ENCODE data around the gene GABBR2.

Gene GABBR2

GRCh38 chr9:98625728-98626127 lies 83.0 kb downstream of the GABBR2 start:
- no peak for DNase-seq

DNA sequence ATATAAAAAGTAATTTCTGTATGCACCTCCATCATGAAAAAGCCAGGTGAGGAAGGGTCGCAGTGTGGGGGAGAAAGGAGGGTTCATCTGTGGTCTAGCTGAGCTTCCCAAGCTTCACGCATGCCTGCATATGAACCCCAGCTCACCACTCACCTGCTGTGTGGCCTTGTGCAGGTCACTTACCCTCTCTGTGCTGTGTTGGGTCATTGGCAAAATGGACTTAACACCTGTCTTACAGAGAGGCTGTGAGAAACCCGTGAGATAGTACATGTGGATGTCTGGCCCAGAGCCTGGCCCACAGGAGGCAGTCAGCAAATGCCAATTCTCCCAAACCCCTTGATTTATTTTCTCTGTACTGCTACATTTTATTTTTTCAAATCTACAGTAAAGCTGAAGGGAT lies 88.9 kb downstream of the GABBR2 start:
- DNase-seq: no peak

GRCh38 chr9:98615633-98616032 lies 93.1 kb downstream of the GABBR2 start:
- DNase-seq: no peak

- no peak for DNase-seq
These were observed 93.8 kb downstream of the GABBR2 start for GRCh38 chr9:98614941-98615340.

DNA sequence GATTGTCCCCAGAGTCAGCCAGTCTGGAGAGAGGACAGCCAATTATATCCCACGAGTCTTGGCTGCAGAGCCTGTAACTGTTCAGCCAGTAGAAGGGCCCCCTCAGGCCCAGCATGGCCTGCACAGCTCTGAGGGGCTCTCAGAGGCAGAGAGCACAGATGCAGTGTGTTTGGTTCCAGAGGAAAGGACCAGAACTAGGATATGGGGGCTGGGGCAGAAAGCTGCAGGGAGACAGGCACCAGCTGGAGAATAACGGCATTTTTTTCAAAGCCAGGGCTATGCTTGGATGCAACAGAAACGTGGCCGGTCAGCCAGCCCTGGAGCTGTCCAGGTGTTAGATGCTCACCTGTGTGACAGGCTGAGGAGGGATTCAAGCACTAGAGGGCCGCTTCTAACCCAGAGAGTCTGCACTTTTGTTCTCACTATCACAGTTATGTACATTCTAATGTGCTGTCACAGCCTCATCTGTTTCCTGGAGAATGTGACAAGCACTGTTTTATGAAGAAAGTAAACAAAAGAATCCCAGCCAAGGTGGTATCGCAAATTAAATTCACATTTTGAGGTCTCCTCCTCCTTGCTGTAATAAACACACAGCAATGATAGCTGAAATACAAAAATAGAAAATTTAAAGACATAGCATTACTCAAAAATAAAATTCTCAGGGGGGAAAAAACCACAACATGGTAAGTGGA lies 96.5 kb downstream of the GABBR2 start:
- no peak for DNase-seq

GRCh38 chr9:98611319-98611718 lies 97.4 kb downstream of the GABBR2 start:
- DNase-seq: no peak

- no peak for DNase-seq
These were observed 98.0 kb downstream of the GABBR2 start for GRCh38 chr9:98610711-98611110.

- peak; percentile 28 for DNase-seq
These were observed 98.5 kb downstream of the GABBR2 start for GRCh38 chr9:98610211-98610610.

- DNase-seq: no peak
These were observed 99.1 kb downstream of the GABBR2 start for GRCh38 chr9:98609646-98610045.

GRCh38 chr9:98607787-98608186 lies 100.9 kb downstream of the GABBR2 start:
- DNase-seq: peak; percentile 14

- no peak for DNase-seq
These were observed 101.6 kb downstream of the GABBR2 start for GRCh38 chr9:98607152-98607551.

DNA sequence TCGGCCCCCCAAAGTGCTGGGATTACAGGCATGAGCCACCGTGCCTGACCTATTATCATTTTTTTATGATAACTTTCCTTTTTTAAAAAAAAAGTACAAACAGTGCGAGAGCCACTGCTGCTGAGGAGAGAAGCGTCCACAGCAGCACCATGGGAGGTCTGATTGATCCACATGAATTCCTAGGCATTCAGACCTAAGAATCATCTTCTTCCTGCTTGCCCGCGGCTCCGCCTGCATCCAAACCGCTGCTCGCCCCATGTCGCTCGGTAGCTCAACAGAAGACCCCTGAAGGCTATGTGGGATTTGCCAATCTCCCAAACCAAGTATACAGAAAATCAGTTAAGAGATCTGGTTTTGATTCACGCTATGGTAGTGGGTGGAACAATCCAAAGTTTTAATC lies 102.0 kb downstream of the GABBR2 start:
- no peak for DNase-seq

DNA sequence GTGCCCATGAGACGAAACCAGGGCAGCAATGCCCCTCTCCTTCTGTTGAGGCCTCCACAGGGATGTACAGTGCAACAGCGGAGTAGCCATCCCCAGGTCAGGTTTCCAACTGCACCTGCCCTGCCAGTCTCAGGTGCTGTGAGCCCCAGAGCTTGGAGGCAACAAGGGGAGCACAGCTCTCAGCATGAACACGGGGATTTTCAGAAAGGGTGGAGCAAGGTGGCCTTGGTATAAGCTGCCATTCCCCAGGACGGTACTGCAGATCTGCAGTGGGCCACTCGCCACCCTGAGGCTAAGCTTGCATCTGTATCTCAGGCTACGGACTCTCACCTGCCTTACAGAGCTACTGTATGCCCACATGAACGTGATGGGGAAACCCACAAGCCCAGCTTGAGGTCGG lies 103.6 kb downstream of the GABBR2 start:
- DNase-seq: no peak

DNA sequence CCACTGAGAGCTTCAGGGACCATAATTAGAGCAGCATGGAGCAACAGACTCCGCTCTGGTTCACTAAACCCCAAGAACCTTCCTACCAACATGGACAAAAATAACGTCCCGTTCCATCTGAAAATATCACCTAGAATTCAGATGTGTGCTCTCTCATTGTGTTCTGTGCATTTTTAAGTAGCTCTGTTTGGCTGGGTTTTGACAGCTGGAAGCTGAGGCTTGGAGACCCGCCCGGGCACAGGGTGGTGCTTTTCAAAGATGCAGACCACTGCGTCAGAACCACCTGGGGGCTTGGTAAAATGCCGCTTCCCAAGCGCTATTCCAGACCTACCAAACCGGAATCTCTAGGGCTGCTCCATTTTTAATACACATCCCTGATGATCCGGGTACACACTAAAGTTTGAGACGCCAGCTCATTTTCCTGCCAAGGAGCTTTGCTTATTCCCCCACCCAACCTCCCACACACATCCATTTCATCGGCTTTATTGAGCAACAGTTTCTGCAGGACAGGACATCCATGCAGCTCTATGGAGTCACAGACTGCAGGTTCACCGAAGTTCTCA lies 104.8 kb downstream of the GABBR2 start:
- no peak for DNase-seq

GRCh38 chr9:98602839-98603500 lies 105.8 kb downstream of the GABBR2 start:
- DNase-seq: peak; percentile 2

GRCh38 chr9:98600631-98601030 lies 108.1 kb downstream of the GABBR2 start:
- no peak for DNase-seq

DNA sequence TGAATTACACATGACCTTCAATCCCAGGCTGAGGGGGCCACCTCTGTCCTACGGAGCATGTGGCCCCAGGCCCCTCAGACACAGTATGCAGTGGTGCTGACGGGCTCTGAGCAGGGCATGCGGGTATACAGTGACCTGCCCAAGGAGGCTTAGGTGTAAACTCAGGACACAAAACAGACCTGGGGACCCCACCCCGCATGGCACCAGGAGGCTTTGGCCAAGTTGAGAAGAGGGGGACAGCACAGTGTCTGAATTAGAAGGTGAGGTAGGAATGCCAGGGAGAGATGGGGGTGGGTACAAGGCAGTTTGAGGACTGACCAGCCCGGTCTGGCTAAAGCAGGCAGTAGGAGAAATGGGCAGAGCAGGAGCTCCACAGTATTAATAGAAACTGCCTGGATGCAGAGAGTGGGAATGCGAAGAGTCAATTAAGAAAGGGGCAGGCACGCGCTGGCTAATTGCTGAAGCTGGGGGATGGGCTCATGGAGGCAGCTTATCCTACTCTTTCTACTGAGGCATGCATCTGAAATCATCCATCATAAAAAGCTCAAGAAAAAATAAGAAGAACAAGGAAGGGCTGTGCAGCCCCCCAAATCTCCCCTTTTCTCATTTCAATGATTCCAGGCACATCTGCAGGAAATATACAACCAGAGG lies 109.0 kb downstream of the GABBR2 start:
- no peak for DNase-seq

GRCh38 chr9:98598861-98599260 lies 109.9 kb downstream of the GABBR2 start:
- DNase-seq: no peak

DNA sequence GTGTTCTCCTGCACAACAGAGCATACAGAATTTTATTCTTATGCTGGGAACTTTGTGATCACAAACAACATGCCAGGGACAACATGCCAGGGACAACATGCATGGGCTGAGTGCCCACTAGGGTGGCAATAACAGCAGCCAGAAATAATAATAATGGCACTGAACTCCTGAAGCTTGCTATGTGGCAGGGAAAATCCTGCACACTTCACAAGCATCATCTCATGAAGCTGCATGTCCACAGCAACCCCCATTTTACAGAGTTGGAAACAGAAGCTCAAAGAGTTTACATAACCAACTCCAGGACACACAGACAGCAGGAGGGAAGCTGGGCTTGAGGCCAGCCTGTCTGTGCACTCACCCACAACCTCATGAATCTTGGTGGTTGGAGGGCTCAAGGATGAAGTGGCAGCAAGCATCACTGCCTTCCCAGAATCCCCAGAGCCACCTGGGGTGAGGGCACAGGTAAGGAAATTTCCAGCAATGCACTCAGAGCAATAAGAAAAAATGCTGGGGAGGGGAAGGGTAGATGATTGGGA lies 111.4 kb downstream of the GABBR2 start:
- no peak for DNase-seq

DNA sequence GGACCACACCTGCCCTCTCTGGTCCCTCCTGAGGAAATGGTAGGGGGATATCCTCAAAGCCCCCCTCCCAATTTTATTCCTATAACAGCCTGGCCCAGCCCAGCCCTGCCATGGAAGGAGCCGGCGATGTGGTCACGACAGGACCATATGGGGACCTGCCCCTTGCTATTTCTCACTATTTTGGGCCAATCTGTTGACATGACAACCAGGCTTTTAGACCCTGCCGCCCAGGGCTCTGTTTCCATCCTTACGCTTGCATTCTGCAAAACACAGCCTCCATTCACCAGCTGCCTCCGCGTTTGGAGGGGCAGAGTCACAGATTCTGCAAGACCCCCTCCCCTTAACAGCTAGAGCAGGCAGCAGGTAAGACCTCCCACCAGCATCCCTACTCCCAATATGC lies 112.2 kb downstream of the GABBR2 start:
- no peak for DNase-seq

DNA sequence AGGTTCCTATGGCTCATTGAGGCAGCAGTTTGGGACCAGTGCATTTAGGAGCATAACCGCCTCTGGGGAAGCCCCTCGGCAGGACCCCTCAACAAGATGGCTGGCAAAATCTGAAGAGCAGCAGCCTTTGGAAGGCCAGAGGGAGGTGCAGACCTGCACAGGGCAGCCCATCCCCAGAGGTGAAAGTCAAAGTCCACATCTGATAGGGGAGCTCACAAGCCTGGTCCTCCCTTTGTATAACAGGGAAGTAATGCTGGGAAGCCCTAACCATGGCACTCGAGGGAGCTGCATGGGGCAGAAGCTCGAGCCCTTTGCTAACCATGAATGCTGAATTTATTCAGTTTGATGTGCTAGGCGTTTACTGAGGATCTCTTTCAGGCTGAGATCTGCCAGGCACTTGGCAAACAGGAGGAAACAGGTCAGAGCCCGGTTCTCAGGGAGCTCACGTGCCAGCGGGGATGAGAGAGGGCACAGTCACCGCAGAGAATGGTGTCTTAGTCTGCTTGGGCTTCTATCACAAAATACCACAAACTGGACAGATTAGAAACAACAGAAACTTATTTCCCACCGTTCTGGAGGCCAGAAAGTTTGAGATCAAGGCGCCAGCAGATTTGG lies 114.1 kb downstream of the GABBR2 start:
- no peak for DNase-seq

- DNase-seq: no peak
These were observed 115.1 kb downstream of the GABBR2 start for GRCh38 chr9:98593354-98594253.
